Heart right ventricle (tissue), 16 donors: ENCODE measurements around the gene MED26. TPM values are rescaled to one million over a fixed set of nuclear protein-coding genes. Genes with fewer than 3 reads are reported as not detected.

Experiments used
- ATAC-seq, 8 donors: fragments of 200-7000 bp; cut with Tn5 transposase; one replicate each; pipeline ENCODE4 v1.9.1; 2020; ENCODE audit warnings: mild to moderate bottlenecking in 8 of 8, moderate library complexity in 8 of 8, moderate number of reproducible peaks in 1 of 8
- DNase-seq, 2 donors: peaks; one replicate each; pipeline ENCODE4 v3.0.0-alpha.2; 2020
- H3K27ac ChIP-seq, 10 donors: fragments of 200-600 bp; sonication (generic) in 2 of 10; one replicate each; pipeline versions ENCODE4 v1.5.0 to v1.8.0; 2020 to 2022; ENCODE audit warnings: mild to moderate bottlenecking in 3 of 10
- H3K27me3 ChIP-seq, 7 donors: fragments of 200-600 bp; one replicate each; pipeline ENCODE4 v1.8.0; 2021 to 2022; ENCODE audit warnings: mild to moderate bottlenecking in 2 of 7
- H3K36me3 ChIP-seq, 9 donors: fragments of 200-600 bp; sonication (generic) in 1 of 9; one replicate each; pipeline versions ENCODE4 v1.5.0 to v1.8.0; 2020 to 2022; ENCODE audit warnings: mild to moderate bottlenecking in 2 of 9
- H3K4me1 ChIP-seq, 9 donors: fragments of 200-600 bp; sonication (generic) in 1 of 9; one replicate each; pipeline versions ENCODE4 v1.5.0 to v1.8.0; 2020 to 2022; ENCODE audit warnings: mild to moderate bottlenecking in 4 of 9
- H3K4me3 ChIP-seq, 10 donors: fragments of 200-600 bp; sonication (generic) in 2 of 10; one replicate each; pipeline versions ENCODE4 v1.5.0 to v1.8.0; 2020 to 2022; ENCODE audit warnings: mild to moderate bottlenecking in 7 of 10, moderate library complexity in 2 of 10
- H3K9me3 ChIP-seq, 11 donors: fragments of 200-600 bp in 10 of 11; sonication (generic) in 2 of 11; one replicate each; pipeline versions ENCODE4 v1.5.0 to v1.8.0; 2013 to 2022; ENCODE audit warnings: mild to moderate bottlenecking in 2 of 11, control low read depth in 1 of 11, moderate library complexity in 1 of 11
- WGBS, 2 donors: extraction: QIAGEN DNeasy Blood & Tissue Kit; methylation state at CpG; one replicate each; pipeline ENCODE4 v1.1.7; 2013; ENCODE audit warnings: inconsistent platforms in 1 of 2; 5-methylcytosine and 5-hydroxymethylcytosine counted together
- intact Hi-C, 10 donors: fragments of 100-400 bp; cut with DNase I; formaldehyde crosslinking; loops; one replicate each; pipeline versions ENCODE4 v1.11.1 to v1.14.2; 2022
- polyA plus RNA-seq, 2 donors: library from polyadenylated mRNA; stranded (reverse); fragments of 200-250 nt; gene quantifications; one replicate each; pipeline ENCODE4 v1.2.3, GENCODE V29; 2013
- total RNA-seq, 10 donors: library from RNA; stranded (reverse); fragmentation: NEBNext Ultra II Directional in 3 of 10; extraction: Animal tissue kit (Norgen Biotek cat#: 25700) in 3 of 10; gene quantifications; one replicate each; pipeline versions ENCODE4 v1.2.1 to v1.2.4, GENCODE V29; 2021 to 2023
- TF ChIP-seq, protein P1 (sequence below), 9 donors: fragments of 200-600 bp; sonication (generic) in 2 of 9; IDR thresholded peaks; one replicate each; pipeline versions ENCODE4 v1.5.0 to v1.8.0; 2021 to 2022; ENCODE audit warnings: antibody characterized with exemption in 9 of 9, mild to moderate bottlenecking in 5 of 9, moderate library complexity in 1 of 9
- donor health status: Arrhythmogenic right ventricular cardiomyopathy.
- donor health status: ischemic (EF 13 %, LVEDD 7.1; RV severe dilation, severe dysfunction).
- donor health status: healthy with polysubstance abuse.
- donor health status: DM: no; HTN: yes; CAD: no.
- donor health status: DM: no; HTN: no; CAD: no.
- donor health status: ischemic (EF 25% LVEDD 6.9; RV normal size, moderate dysfunction).
- donor health status: ischemic (EF 25% LVEDD 5.7; RV mildly dilated, moderate dysfunction).
- donor health status: healthy.
- donor health status: DM: yes; HTN: yes; CAD: no.
- donor health status: Ischemic cardiomyopathy.
- donor health status: ischemic (EF 35%, LVEDD 5.7; RV mildly dilated, moderate dysfunction).
- donor health status: nonischemic (EF 11% LVEDD 7.7; RV severe dilation, severe dysfunction).
- donor health status: DM: yes; HTN: yes; CAD: no.
- donor health status: PGD.
- donor health status: ischemic (EF 29% LVEDD 5.4; RV normal size, mild dysfunction).
- donor health status: nonischemic (EF 23%, LVEDD 6.1; RV moderate dilation, normal function).

The MED26 gene
- total and polyA plus RNA-seq, 12 donors = 3.3 to 6.9 (median 4.6) TPM

DNA sequence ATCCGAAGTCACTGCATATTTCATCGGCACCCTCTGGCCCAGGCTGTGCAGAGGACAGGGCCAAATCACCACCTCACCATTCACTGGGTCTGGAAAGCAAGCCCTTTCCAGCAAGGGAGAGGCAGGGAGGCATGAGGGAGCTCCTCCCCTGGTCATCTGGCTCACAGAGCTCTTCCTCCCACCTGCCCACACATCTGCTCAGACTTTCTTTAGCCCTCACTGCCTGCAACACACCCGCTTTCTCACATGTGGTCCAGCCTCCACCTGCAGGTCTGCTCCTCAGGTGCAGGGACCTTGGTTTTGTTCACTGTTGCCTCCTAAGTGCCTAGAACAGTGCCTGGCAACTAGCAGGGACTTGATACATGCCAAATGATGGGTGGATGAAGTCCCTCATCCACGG, 34.8 kb downstream of the MED26 start:
- WGBS, 2 donors = 98% methylated on average over 4 of the region's 4 CpGs
- DNase-seq (no peak), ATAC-seq (no peak)
- peaks cover 18 to 99% (median 71%) of the 10 kb centered on the region in 9 donors for H3K4me1 ChIP-seq
- no peak overlapping the region for H3K4me3 ChIP-seq
- H3K9me3 ChIP-seq = no peaks in the 10 kb centered on the region
- TF ChIP-seq, protein P1, sequence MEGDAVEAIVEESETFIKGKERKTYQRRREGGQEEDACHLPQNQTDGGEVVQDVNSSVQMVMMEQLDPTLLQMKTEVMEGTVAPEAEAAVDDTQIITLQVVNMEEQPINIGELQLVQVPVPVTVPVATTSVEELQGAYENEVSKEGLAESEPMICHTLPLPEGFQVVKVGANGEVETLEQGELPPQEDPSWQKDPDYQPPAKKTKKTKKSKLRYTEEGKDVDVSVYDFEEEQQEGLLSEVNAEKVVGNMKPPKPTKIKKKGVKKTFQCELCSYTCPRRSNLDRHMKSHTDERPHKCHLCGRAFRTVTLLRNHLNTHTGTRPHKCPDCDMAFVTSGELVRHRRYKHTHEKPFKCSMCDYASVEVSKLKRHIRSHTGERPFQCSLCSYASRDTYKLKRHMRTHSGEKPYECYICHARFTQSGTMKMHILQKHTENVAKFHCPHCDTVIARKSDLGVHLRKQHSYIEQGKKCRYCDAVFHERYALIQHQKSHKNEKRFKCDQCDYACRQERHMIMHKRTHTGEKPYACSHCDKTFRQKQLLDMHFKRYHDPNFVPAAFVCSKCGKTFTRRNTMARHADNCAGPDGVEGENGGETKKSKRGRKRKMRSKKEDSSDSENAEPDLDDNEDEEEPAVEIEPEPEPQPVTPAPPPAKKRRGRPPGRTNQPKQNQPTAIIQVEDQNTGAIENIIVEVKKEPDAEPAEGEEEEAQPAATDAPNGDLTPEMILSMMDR (IDR thresholded peaks at IDR 0.05) = no peak
- intact Hi-C loops = loop anchor here in 1 of 10 donors (5.0 kb wide), 1 partner anchor 34 kb away; the partner anchor contains the start of gene MED26
- H3K27ac ChIP-seq = no peak overlapping the region
- H3K36me3 ChIP-seq = peaks cover 0 to 3% (median 0%) of the 10 kb centered on the region in 9 donors
- no peaks in the 10 kb centered on the region for H3K27me3 ChIP-seq

DNA sequence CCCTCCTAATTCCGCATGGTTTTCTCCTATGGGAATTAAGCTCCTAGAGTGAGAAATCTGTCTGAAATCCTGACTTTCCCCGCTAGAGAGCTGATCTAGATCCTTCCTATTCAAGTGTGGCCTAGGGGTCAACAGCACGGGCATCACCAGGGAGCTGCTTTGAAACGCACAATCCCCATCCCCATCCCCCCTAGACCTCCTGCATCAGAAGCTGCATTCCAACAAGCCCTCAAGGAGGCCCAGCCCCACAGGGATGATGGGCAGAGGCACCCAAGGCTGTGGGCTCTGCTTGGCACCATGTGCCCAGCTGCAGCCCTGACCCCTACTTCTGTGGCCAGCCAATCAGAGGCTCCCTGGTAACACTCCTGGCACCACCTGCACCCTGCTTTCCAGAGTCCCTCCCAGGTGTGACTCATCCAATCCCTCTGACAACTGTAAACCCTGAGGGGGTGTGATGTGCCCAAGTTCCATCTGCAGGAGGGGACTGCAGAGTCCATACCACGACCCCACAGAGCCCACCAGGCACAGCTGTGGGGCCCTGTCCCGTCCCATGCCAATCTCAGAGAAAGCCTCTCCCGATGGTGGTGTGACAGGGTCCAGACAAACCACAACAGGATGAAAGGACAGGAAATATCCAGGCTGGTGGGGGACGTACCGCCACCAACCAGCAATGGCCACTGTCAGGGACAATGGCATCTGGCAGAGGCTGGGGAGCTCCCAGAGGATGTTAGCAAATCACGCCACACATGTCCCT, 36.0 kb downstream of the MED26 start:
- Histone ChIP-seq H3K36me3 (peaks cover 0 to 3% (median 0%) of the 10 kb centered on the region in 9 donors), H3K27ac (no peak overlapping the region), H3K9me3 (no peaks in the 10 kb centered on the region), H3K4me1 (peaks cover 29 to 99% (median 79%) of the 10 kb centered on the region in 9 donors), H3K27me3 (no peaks in the 10 kb centered on the region), H3K4me3 (no peak overlapping the region)
- DNase-seq (no peak), ATAC-seq (no peak)
- intact Hi-C loops = loop anchor here in 1 of 10 donors (5.0 kb wide), 1 partner anchor 35 kb away; the partner anchor contains the start of gene MED26
- WGBS, 2 donors = 67 to 72% methylated on average over 10 of the region's 10 CpGs
- TF ChIP-seq, protein P1 (IDR thresholded peaks at IDR 0.05) = no peak

DNA sequence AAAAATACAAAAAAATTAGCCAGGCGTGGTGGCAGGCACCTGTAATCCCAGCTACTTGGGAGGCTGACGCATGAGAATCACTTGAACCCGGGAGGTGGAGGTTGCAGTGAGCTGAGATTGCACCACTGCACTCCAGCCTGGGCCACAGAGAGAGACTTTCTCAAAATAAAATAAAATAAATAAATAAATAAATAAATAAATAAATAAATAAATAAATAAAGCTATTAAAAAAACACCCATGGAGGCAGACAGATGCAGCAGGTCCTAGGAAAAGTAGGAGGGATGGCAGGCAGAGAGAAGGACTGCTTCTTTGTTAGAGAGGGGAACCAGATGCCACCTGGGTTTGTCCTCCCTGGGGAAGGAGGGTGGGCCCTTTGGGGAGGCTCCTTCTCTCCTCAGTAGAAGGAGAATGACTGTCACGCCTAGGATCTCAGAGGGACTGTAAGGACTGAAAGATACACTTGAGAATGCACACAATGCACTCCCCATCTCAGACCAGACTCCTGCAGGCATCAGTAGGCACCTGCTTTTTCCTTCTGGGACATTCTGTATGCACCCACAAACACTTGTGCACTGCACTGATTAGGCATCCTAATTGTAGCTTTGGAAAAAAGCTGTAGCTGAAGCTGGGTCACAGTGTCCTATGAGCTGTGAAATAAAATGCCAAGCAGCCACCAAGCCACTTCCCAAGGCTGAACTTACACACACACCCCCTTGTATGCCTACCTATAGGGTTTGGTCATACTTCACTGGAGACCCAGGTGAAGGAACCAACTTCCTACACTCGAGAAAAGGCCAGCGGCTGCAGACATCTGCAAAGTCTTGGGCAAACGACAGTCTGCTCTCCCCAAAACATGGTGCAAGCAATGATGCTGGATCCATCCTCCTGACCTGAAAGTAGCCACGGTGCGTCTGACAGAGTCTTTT, 36.9 kb downstream of the MED26 start:
- Histone ChIP-seq H3K36me3 (peaks cover 0 to 3% (median 0%) of the 10 kb centered on the region in 9 donors), H3K27ac (no peak overlapping the region), H3K4me3 (no peak overlapping the region), H3K4me1 (peaks cover 36 to 99% (median 80%) of the 10 kb centered on the region in 9 donors), H3K9me3 (no peaks in the 10 kb centered on the region), H3K27me3 (no peaks in the 10 kb centered on the region)
- no peak for DNase-seq
- intact Hi-C loops = loop anchor here in 1 of 10 donors (5.0 kb wide), 1 partner anchor 36 kb away; the partner anchor contains the start of gene MED26
- ATAC-seq = no peak
- TF ChIP-seq, protein P1 (IDR thresholded peaks at IDR 0.05) = no peak
- 87 to 89% methylated on average over 9 of the region's 9 CpGs for WGBS, 2 donors

DNA sequence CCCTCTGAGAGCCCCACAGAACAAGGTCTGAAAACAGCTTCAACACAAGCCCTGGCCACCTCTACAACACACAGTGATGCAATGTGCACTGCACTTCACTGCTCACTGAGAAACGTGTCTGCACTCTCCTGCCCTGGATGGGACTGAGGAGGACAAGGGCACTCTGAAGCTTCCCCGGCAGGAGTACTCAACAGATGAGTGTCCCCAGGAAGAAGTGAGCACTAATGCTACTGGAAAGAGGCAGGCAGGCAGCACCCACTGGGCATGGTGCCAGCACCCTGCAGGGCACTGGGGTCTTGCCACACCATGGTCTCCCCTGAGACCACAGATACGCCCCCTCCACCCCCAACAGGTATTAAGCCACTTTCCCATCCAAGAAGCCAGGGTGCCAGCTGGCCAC, 38.1 kb downstream of the MED26 start:
- peaks cover 36 to 100% (median 80%) of the 10 kb centered on the region in 9 donors for H3K4me1 ChIP-seq
- no peaks in the 10 kb centered on the region for H3K27me3 ChIP-seq
- H3K36me3 ChIP-seq = peaks cover 0 to 3% (median 0%) of the 10 kb centered on the region in 9 donors
- DNase-seq (no peak), ATAC-seq (no peak)
- TF ChIP-seq, protein P1 (IDR thresholded peaks at IDR 0.05) = no peak
- no peak overlapping the region for H3K4me3 ChIP-seq
- 57 to 62% methylated on average over 3 of the region's 3 CpGs for WGBS, 2 donors
- H3K27ac ChIP-seq = no peak overlapping the region
- intact Hi-C loops = loop anchor here in 5 of 10 donors (5.0 kb wide), 1 partner anchor 37 kb away; the partner anchor contains the start of gene MED26 (in 5 of the 5)
- H3K9me3 ChIP-seq = no peaks in the 10 kb centered on the region
